Astrocyte of the cerebellum (primary cell): ENCODE data around the gene OR2M4.

Experiments used
- DNase-seq: peaks from one replicate; pipeline ENCODE4 v3.0.0-alpha.2; 2011; ENCODE audit warnings: low read depth
- H3K4me3 ChIP-seq: 2 replicates; pipeline ENCODE4 v1.5.1; 2011; ENCODE audit warnings: mild to moderate bottlenecking, low read depth, low read length, moderate library complexity
- CTCF ChIP-seq: IDR thresholded peaks from 2 replicates; pipeline ENCODE4 v1.5.1; 2012; ENCODE audit warnings: low read length, low read depth, moderate library complexity, mild to moderate bottlenecking; ENCODE audit errors: missing control alignments
- in situ Hi-C: cut with HindIII; loops from 2 replicates; pipeline ENCODE4 v1.10.0; 2017; ENCODE audit warnings: low sequenced_read_pairs

The OR2M4 gene

GRCh38 chr1:248288391-248288790, 57.2 kb downstream of the OR2M4 start:
- no peak for TF ChIP-seq CTCF
- no peak for DNase-seq
- in situ Hi-C loops, result loop anchor here (5.0 kb wide), 1 partner anchor 56 kb away; the partner anchor contains the start of gene OR2M4
- no peak overlapping the region for H3K4me3 ChIP-seq
